SIG-M5 treated with dmso at 0.1 percent for 504 hours (cell line): ENCODE data around the gene PTBP2.
"Not testable (repeated sequence)": the region's sequence is repeated elsewhere in the genome, so short reads cannot be mapped to it uniquely, and the experiment has no call there.

ENCODE experiments used
- DNase-seq: peaks from one replicate; lab custom pipeline; 2025; ENCODE audit not compliant: unreplicated experiment; lab: John Stamatoyannopoulos, UW

The PTBP2 gene

DNA sequence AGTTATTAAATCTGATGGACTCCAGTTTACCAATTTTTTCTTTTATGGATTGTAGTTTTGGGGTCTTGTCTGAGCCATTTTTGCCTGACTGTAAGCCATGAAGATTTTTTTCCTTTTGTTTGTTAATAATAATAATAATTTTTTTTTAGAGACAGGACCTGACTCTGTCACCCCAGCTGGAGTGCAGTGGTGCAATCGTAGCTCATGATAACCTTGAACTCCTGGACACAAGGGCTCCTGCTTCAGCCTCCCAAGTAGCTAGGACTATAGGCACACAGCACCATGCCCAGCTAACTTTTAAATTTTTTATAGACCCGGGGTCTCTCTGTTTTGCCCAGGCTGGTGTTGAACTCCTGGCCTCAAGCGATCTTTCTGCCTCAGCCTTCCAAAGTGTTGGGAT lies 6.3 kb downstream of the PTBP2 start:
- no peak for DNase-seq

DNA sequence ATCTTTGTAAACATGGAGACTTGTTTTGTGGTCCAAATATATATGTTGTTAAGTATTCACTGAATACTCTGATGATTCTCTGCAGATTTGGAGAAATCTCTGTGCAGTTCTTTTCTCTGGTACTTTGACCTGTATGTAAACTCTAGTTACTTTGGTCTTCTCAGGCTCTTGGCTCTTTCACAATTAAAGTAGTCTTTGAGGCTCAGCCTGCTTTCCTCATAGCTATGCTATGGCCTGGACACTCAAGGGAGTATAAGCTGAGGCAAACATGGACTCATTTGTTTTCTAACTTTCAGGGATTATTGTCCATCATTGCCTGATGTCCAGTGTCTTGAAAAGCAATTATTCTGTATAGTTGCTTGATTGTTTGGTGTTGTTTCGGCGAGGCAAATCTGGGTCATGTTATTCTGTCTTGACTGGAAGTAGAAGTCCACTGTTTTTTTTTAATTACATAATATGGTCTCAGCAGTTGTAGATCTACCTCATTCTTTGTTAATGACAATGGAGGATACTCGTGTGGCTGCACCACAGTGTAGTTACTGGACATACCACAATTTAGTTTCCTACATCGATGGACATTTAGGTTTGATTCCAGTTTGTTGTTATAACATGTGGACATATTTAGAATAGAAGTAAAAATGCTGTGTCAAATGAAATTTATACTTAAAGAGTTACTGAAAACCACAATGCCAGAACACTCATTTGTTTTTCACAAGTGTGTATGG lies 9.2 kb downstream of the PTBP2 start:
- peak; percentile 6 for DNase-seq

DNA sequence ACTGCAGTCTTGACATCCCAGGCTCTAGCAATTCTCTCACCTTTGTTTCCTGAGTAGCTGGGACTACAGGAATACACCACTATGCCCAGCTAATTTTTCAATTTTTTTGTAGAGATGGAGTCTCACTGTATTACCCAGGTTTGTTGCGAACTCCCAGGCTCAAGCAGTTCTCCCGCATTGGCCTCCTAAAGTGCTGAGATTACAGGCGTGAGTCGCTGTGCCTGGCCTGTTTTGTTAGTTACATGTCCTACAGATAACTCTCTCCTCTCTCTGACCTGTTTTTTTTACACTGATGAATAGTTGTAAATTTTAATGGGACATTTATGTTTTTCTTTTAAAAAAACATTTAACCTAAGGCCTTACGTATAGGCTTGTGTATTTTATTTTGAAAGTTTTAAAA lies 19.8 kb downstream of the PTBP2 start:
- DNase-seq: no peak

DNA sequence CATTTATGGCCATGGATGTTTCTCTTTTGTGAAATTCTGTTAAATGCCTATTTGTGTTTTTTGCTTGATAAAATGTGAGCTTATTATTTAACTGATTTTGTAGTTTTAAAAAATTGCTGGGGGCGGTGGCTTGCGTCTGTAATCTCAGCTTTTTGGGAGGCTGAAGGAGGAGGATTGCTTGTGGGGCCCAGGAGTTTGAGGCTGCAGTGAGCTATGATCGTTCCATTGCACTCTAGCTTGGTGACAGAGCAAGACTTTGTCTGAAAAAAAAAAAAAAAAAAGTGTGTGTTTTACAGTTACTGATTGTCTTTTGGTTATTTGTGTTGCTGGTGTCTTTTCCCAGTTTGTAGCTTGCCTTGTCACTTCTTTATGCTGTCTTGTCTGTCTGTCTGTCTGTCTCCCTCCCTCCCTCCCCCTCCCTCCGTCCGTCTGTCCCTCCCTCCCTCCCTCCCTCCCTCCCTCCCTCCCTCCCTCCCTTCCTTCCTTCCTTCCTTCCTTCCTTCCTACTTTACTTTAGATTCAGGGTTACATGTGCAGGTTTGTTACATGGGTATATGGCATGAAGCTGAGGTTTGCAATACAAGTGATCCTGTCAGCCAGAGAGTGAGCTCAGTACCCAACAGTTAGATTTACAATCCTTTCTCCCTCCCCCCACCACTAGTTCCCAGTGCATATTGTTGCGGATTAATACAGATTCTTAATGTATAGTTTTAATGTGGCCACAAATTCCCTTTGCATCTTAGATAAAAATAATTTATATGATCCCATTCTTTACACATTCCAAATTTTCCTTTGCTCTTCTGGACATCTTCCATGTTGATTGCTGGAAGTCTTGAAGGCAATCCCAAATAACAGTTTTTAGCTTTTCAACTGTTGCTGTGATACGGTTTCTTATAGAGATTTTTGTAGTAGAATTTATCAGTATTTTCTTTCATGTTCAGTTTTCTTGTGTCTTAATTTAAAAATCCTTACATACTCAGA lies 25.1 kb downstream of the PTBP2 start:
- no peak for DNase-seq

DNA sequence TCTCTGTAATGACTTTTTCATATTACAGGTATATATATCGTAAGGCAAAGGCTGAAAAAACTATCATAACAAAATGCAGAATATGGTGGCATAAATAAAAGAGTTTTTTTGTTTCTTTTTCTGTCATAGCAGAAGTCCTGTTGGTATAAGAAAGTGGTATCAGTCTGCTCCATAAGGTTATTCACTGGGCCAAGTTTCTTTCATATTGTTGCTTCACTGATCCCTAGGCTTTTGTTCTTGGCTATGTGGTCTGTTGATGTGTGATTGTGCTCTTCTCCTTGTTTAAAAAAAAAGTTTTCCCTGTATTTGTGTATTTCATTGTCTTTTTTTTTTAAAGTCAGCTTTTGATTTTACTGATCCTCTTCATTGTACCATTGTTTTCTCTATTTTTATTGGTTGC lies 26.0 kb downstream of the PTBP2 start:
- no peak for DNase-seq

DNA sequence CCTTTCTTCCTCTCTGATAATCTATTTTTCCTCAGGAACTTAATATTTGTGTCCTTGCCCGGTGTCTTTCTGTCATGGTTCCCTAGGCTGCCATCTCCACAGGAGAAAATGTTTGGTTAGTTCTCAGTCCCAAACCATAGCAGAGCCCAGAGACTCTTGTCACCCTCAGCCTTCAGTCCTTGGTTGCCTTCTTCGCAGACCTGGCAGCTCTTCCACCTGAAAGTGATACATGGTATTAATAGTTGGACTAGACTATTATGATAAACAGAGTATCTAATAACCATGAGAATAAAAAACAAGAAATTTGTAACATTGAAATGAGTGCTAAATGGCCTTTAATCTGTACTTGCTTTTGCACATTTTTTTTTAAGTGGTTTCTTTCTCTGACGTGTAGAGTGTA lies 26.5 kb downstream of the PTBP2 start:
- DNase-seq: no peak

DNA sequence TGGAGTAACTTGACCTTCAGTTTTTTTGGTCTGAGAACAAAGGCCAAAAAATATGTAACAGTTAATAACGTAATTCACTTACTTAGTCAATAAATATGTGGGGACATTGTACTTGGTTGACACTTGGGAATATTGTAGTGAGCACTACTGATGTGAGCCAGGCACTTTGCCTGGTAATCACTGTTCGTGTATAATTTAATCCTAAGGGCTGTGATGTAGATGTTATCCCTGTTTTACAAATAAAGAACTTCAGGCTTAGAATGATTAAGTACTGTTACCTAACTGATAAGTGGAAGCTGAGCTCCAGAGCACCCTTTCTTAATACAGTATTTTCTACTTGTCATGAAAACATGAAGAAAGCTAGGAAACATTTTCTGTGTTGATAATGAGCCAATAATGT lies 28.0 kb downstream of the PTBP2 start:
- no peak for DNase-seq

DNA sequence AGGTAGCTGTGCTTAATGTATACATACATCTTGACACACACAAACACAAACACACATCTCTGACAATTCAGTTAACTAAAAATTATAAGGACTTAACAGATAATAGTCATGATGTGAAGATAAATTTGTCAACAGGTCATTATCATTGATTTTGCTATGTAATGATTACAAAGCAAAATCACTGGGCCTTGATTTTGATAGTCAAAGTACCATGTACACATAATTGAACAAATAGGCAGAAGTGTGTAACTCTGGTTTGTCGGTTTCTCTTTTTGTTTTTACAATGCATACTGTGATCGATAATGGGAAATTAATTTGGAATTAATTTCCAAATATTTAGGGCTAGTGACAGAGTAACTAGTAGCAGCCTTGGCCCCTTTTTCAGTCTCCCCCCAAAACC lies 30.8 kb downstream of the PTBP2 start:
- no peak for DNase-seq

DNA sequence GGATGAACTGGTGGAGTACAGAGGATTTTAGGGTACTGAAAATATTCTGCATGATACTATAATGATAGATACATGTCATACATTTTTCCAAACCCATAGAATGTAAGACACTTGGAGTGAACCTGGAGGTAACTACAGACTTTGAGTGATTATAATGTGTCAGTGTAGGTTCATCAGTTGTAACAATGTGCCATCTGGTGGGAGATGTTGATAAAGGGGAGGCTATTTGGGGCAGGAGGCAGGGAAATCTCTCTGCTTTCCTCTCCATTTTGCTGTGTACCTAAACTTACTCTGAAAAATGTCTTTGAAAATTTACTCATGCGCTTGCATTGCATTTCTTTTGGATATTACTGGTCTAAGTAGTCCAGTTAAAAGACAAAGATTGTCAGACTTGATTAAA lies 35.2 kb downstream of the PTBP2 start:
- no peak for DNase-seq

DNA sequence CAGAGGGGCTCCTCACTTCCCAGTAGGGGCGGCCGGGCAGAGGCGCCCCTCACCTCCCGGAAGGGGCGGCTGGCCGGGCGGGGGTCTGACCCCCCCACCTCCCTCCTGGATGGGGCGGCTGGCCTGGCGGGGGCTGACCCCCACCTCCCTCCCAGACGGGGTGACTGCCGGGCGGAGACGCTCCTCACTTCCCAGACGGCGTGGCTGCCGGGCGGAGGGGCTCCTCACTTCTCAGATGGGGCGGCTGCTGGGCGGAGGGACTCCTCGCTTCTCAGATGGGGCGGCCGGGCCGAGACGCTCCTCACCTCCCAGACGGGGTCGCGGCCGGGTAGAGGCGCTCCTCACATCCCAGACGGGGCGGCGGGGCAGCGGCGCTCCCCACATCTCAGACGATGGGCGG lies 41.0 kb downstream of the PTBP2 start:
- not testable (repeated sequence) for DNase-seq

DNA sequence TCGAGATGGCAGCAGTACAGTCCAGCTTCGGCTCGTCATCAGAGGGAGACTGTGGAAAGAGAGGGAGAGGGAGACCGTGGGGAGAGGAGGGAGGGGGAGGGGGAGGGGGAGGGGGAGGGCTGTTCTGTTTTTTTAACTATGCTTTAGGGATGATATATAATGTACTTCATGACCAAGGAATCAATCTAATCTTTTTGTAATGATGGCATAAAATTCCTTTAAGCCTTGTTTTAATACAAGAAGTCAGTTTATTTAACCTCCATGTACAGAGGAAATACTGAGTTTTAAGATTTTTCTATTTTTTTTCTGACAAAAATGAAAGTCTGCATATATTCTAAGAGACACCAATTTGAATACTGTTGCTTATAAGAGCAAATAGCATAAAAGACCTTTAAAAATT lies 41.9 kb downstream of the PTBP2 start:
- no peak for DNase-seq

DNA sequence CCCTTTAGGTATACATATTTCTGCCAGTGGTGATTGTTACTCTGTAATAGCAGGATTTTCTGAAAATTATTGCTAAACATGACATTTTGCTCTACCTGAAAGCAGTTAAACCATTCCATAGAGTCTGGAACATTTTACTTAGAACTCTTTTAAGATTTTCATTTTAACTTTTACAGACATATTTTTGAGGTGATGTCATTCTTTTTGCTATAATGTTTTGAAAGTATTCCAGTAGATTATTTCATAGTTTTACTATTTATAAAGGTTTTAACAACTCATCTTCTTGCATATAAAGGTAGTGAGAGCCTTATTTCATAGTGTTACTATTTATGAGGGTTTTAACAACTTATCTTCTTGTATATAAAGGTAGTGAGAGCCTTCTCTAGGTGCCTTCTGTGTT lies 42.9 kb downstream of the PTBP2 start:
- no peak for DNase-seq

DNA sequence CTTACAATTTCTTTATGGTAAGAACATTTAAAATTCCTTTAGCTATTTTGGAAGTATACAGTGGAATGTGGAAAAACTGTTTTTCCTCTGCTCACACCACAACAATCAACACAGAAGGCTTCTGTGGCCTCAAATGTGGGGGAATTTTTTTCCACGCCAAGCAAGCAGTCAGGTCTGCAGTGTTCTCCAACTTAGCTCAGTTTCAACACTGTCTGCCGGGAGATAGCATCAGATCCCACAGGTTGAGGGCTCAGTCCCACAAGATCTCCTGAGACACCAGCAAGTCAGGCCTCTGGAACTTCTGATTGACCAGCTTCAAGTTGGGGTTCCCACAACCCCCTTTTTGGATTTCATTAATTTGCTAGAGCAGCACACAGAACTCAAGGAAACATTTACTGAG lies 50.3 kb downstream of the PTBP2 start:
- DNase-seq: no peak

DNA sequence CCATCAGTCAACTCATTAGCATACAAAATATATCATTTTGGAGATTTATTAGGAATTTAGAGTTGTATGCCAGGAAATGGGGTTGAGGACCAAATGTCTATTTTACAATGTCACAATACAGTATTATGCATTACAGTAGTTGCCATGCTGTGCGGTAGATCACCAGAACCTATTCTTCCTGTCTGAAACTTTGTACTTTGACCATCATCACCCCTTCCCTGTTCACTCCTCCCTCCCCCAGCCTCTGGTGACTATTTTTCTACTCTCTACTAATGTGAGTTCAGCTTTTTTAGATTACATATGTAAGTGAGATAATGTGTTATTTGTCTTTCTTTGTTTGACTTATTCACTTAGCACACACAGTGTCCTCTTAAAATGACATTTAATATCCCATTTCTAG lies 50.8 kb downstream of the PTBP2 start:
- DNase-seq: no peak

DNA sequence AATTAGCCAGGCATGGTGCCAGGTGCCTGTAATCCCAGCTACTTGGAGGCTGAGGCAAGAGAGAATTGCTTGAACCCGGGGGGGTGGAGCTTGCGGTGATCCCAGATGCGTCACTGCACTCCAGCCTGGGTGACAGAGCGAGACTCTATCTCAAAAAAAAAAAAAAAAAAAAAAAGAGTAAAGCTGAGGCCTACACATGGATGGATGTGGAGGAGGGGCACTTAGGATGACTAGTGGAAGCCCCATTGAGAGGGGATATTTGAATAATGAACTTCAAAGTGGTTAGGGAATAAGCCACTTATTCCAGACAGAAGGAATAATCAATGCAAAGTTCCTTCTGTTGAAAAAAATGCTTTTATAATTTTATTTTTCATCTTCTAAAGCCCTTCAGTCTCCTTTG lies 51.4 kb downstream of the PTBP2 start:
- no peak for DNase-seq

DNA sequence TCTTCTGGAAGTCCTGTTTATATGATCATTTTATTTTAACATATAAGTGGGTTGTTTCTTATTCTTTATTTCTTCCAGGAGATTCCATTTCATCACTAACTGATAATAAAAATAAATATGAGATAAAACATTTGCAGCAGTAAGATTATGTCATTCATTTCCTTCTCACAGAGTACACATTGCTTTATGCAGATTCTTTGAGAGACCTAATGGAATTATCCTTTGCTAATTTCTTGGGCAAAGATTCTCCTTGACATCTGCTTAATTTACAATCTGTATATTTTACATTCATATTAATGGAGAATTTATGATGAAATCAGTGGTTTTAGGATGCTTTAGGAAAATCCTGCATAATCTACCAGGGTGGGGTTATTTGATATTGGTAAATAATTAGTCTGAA lies 60.6 kb downstream of the PTBP2 start:
- DNase-seq: no peak

DNA sequence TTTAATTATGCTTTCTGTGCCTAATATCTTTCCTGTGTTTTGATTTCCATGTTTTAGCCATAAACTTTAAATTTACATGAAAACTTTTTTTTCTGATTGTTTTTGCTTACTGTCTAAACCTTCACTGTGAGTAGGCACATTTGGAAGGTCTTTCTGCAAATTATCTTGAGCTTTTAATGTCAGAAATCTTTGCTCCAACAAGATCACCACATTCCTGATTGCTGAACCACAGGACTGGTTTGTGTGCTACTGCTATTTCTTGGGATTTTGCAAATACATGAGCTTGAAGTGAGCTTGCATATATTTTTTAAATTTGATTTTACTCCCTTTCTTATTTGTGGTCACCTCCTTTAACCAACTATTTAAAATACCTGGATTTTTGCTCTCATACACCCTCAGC lies 61.3 kb downstream of the PTBP2 start:
- no peak for DNase-seq

DNA sequence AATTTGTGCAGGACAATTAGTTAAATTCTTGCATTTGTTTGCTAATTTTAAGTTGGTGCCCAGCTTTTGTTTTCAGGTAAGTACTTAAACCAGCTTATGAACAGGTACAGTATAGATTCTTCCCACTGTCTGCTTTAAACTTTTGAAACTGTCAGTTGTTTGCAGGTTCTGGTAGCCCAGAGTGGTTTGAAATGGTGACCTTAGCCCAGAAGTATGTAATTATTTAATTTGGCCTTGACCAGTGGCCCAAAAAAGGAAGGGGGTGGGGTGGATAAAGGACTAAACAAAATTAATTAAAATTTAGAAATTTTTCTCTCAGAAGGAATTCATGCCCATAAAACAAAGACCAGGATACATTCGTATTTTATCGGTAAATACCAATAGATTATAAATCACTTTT lies 69.0 kb downstream of the PTBP2 start:
- DNase-seq: no peak

DNA sequence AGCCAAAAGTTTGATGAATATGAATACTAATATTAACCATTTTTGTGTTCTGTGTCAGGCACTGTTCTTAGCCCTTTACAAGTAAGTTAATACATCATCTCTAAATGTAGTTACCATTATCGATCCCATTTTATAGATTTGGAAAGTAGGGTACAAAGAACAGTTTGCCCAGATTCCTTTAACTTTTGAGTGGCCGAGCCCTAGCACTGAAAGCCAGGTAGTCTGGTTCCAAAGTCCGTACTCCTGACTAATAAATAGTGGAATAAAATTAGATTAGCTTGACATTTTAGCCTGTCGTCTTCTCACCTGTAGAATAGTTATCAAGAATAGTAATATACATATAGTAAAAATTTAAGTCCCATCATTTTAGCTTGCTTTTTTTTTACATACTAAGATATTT lies 70.6 kb downstream of the PTBP2 start:
- DNase-seq: no peak

DNA sequence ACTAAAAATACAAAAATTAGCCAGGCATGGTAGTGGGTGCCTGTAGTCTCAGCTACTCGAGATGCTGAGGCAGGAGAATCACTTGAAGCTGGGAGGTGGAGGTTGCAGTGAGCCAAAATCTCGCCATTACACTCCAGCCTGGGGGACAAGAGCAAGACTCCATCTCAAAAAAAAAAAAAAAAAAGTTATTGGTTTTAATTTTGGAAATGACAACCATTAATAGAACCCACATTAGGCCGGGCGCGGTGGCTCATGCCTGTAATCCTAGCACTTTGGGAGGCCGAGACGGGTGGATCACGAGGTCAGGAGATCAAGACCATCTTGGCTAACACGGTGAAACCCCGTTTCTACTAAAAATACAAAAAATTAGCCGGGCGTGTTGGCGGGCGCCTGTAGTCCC lies 80.1 kb downstream of the PTBP2 start:
- DNase-seq: not testable (repeated sequence)

DNA sequence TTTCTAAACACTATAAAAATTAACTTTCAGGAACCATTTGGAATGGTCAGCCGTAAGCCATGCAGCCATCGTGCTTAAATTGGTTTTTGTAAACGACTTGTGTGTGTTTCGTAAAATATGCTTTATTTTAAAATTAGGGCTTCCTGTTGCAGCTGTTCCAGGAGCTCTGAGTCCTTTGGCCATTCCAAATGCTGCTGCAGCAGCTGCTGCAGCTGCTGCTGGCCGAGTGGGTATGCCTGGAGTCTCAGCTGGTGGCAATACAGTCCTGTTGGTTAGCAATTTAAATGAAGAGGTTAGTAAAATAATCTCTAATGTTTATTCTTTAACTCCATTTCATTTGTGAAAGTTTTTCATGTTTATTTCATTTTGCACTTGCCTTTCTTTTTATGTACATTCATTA lies 83.1 kb downstream of the PTBP2 start:
- no peak for DNase-seq

DNA sequence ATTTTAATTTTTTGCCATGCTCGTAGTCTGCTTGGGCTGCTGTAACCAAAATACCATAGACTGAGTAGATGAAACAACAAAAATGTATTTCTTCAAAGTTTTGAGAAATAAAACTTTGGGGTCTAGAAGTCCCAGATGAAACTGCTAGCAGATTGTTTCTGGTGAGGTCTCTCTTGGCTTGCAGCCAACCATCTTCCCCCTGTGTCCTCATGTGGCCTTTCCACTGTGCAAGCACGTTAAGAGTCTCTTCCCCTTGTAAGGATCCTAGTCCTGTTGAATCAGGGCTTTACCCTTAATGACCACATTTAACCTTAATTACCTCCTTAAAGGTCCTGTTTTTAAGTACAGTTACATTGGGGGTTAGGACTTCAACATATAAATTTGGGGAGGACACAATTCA lies 86.6 kb downstream of the PTBP2 start:
- DNase-seq: no peak
